PC-3 (cell line): ENCODE data around the gene SLC35A5.

Experiments used
- EZH2 ChIP-seq: fragments of 300-600 bp; sonication (generic); IDR thresholded peaks from one replicate; pipeline ENCODE4 v1.6.1; 2017; ENCODE audit warnings: antibody characterized with exemption, mild to moderate bottlenecking, low read length; ENCODE audit not compliant: unreplicated experiment
- EZH2phosphoT487 ChIP-seq: fragments of 300-600 bp; sonication (generic); IDR thresholded peaks from 2 replicates; pipeline ENCODE4 v1.6.1; 2018; ENCODE audit warnings: mild to moderate bottlenecking, antibody characterized with exemption, low read length, borderline replicate concordance
- TF ChIP-seq, protein P1 (sequence below): fragments of 300-600 bp; sonication (generic); conservative IDR thresholded peaks from 2 replicates; pipeline ENCODE4 v1.5.1; 2017; ENCODE audit warnings: antibody characterized with exemption, low read depth, mild to moderate bottlenecking, low read length

DNA sequence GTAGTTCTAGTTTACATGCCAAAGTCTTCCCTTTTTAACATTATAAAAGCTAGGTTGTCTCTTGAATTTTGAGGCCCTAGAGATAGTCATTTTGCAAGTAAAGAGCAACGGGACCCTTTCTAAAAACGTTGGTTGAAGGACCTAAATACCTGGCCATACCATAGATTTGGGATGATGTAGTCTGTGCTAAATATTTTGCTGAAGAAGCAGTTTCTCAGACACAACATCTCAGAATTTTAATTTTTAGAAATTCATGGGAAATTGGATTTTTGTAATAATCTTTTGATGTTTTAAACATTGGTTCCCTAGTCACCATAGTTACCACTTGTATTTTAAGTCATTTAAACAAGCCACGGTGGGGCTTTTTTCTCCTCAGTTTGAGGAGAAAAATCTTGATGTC is 21.3 kb downstream of the SLC35A5 start:
- TF ChIP-seq, protein P1, sequence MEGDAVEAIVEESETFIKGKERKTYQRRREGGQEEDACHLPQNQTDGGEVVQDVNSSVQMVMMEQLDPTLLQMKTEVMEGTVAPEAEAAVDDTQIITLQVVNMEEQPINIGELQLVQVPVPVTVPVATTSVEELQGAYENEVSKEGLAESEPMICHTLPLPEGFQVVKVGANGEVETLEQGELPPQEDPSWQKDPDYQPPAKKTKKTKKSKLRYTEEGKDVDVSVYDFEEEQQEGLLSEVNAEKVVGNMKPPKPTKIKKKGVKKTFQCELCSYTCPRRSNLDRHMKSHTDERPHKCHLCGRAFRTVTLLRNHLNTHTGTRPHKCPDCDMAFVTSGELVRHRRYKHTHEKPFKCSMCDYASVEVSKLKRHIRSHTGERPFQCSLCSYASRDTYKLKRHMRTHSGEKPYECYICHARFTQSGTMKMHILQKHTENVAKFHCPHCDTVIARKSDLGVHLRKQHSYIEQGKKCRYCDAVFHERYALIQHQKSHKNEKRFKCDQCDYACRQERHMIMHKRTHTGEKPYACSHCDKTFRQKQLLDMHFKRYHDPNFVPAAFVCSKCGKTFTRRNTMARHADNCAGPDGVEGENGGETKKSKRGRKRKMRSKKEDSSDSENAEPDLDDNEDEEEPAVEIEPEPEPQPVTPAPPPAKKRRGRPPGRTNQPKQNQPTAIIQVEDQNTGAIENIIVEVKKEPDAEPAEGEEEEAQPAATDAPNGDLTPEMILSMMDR: no peak
- no peak for TF ChIP-seq EZH2
- TF ChIP-seq EZH2phosphoT487: no peak
